HCEC 1CT (cell line): ENCODE results near the gene TCF7L2.
A peak's percentile ranks its signal among the peaks of the same experiment; 100 is the strongest.

Experiments used
- DNase-seq: peaks from one replicate; pipeline ENCODE4 v3.0.0-alpha.2; 2017

TCF7L2 gene

DNA sequence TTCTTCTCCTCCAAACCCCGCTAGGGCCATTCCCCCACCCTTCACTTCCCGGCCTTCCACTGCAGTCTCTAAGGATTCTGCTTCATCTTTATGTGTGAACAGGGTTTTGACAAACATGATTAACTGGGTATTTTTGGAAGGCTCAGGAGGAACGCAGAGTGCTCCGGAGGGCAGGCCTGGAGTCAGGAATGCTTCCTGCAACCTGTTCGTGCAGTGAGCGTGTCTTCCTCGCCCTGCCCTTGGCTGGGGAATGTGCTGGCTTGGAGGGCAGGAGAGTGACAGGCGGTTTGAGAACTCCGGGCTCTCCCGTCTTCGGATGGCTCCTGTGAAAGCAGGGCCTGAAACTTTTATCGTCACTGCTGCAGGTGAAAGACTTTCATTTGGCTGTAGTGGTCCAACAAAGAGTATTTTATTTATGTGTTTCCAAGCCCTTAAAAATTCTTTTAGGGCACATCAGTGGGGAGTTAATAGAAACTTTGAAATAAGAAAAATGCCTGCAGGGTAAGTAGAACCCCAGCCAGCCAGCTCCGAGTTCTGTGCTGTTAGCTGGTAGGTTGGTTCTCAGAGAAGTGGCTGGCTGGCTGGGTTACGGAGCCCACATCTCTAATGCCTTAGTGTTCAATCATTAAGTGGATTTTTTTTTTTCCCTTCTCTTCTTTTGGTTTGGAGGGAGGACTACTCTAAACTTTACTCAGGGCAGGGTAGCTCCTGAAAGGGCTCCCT is 51.0 kb downstream of the TCF7L2 start:
- no peak for DNase-seq

DNA sequence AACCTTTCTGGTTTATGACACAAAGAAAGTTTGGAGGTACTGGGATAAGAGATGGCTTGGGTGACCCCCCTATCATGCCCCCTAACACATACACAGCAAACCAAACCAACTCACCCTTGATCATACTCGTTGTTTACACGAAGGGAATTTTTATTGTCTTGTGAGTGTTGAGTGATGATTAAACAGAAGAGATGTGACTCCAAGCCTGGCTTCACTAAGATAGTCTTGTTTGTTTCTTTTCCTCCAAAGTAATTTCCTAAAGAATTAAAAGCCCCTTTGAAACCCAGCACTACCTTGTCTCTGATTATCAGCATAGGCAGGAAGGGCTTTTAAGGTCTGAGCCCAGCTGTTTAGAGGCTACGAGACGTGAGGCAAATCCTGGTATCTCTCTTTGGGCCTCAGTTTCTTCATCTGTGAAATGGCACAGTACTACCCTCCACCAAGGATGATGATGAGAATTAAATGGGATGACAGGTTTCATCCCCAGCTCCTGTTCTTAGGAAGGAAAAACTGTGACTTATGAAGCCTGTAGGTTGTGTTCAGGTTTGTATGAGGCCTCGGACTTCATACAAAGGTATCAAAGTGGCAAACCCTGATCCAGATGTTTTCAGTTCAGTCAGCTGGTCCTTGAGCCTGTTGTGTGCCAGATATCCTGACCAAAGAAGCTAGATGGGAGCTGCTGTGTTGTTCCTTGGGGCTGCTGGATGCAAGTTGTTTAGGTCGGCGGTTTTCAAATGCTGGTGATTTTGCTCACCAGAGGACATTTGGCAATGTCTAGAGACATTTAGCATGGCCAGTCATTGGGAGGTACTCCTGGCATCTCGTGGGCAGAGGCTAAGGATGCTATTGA is 51.8 kb downstream of the TCF7L2 start:
- peak; percentile 13 for DNase-seq

DNA sequence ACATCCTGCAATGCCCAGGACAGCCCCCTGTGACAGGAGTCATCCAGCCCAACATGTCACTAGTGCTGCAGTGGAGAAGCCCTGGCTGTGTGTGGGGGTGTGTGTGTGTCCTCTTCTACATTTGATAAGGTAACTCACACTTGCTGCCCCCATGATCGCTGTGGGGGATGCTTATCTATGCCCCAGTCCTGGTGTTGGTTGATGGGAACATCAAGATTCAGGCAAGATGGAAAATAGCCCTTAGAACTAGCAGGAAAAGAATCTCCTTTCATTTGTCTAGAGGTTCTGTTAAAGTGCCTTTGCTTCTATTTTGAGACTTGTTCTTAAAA is 52.4 kb downstream of the TCF7L2 start:
- no peak for DNase-seq

DNA sequence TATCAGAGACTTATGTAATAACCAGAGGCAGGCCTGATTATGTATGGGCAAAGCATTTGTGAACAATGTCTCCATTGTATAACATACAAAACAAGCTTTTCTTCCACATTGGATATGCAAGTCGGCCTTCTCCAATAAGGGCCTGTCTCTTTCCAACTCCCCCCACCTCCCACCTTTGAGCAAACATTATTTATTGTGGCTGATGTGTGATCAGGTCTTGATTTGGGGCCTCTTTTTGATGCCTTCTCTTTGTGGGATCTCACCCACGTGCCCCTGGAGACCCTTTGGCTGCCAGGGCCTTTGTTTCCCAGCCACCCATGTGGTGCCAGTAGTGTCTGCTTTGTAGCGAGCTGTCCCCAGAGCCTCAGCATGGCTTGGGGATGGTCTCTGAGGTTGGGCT is 53.0 kb downstream of the TCF7L2 start:
- DNase-seq = no peak

- no peak for DNase-seq
These were observed 54.1 kb downstream of the TCF7L2 start for GRCh38 chr10:113004069-113004618.

- no peak for DNase-seq
These were observed 55.3 kb downstream of the TCF7L2 start for GRCh38 chr10:113005380-113005779.

DNA sequence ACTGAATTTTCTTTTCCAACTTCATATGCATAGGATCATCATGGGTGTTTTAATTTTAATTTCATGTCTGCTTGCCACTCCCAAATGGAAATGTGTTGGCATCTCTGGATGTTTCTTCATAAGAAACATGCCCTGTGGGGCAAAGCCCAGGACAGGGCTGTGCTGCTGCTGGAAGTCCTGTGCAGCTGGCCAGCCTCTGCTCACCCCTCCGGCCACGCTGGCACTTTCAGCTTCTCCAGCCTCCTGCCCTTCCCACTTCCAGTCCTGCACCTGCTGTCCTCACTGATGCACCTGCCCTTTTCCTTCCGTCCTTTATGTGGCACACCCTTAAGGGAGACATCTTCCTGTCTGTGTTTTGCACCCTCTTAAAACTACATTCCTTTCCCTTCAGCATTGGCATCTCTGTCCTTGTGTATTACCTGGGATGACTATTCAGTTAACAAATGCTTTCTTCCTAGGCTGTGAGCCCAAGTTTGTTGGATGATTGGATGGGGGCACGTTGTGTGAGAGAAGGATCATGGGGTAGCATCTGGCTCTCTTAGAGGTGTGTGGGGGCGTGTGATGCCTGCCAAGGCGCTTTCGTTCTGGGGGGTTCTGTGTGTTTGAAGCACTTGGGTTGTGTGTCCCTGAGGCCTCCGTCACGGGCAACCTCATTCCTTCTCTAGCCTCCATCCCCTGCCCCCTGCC is 56.8 kb downstream of the TCF7L2 start:
- DNase-seq = no peak

GRCh38 chr10:113007343-113007771 is 57.3 kb downstream of the TCF7L2 start:
- DNase-seq = no peak

- no peak for DNase-seq
These were observed 57.8 kb downstream of the TCF7L2 start for GRCh38 chr10:113007821-113008220.

DNA sequence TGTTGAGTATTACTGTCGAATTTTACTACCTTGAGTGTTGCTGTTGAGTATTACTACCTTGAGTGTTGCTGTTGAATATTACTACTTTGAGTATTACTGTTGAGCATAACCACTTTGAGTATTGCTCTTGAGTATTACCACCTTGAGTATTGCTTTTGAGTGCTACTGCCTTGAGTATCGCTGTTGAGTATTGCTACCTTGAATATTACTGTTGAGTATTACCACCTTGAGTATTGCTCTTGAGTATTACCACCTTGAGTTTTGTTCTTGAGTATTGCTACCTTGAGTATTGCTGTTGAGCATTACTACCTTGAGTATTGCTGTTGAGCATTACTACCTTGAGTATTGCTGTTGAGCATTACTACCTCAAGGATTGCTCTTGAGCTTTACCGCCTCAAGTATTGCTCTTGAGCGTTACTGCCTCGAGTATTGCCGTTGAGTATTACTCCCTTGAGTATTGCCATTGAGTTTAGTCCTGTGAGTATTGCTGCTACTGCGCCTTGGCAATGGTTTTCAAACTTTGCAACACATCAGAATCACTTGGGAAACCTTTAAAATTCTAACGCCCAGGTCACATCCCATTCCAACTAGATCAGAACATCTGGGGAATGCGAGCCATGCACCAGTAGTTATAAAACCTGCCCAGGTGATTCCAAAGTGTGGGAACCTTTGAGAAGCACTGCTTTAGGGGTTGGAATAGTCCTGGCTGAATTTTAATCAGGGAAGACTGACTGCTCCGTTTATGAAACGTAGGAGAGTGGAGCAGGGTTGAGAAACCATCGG is 61.7 kb downstream of the TCF7L2 start:
- DNase-seq = no peak

DNA sequence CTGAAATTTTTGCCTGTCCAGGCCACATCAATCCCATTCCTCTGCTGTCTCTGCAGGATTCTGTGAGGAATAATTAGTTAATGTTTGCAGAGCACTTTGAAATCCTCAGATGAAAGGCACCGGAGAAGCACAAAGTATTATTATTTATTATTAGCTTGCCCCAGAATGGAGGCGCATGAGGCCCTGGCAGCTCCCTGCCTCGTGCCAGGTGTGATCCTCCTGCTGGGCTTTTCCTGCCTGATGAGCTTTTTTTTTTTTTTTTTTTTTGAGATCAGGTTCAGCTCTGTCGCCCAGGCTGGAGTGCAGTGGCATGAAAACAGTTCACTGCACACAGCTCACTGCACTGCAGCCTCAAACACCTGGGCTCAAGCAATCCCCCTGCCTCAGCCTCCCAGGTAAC is 65.2 kb downstream of the TCF7L2 start:
- no peak for DNase-seq

DNA sequence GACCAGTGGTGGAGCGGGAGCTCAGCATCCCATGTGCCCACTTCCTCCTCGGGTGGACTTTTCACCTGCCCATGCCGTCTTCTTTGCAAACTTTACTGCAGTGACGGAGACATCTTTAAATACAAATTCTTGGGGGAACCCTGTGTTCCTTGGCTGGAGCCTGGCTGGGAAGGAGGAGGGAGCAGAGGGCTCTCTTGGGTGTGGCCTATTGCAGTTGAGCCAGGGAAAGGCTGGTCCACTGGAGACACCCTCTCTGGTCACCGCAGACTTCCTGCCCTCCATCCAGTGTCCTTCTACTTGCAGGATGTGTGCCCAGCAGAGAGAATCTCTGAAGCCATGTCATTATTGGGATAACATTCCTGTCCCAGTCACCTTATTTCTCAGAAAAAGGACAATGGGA is 67.3 kb downstream of the TCF7L2 start:
- no peak for DNase-seq

DNA sequence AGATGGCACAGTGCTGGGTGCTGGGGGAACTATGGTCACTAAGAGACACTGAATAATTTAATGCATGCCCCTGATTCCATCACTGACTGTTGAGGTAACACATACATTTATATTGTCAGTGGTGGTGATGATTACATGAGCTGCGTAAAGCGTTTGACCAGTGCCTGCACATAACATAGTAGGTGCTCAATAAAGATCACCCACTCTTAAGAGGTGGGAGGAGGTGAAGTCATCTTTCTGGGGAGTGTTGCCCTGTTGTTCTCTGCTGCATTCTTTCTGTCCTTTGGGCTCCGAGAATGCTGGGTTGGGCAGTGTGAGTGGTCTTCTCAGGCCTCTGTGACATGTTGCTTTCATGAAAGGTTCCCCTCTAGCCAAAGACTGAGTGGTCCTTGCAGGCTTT is 68.0 kb downstream of the TCF7L2 start:
- no peak for DNase-seq

DNA sequence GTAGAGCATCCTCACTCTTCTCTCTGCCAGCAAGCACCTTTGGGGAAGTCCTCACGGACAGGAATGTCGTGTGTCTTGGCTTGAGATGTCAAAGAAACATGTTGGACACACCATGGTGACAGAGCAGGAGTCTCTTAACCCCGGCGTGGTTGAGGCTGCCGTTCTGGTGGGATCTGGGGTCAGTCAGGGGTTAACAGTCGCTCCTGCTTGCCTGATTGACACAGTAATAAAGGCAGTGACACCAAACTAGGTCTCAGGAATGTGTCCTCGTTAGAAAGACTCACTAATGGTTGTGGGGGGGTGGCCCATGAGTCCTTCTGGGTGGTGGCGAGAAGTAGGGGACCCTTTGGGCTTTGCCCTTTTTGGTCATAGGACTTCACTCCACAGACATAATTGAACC is 69.0 kb downstream of the TCF7L2 start:
- DNase-seq = no peak

DNA sequence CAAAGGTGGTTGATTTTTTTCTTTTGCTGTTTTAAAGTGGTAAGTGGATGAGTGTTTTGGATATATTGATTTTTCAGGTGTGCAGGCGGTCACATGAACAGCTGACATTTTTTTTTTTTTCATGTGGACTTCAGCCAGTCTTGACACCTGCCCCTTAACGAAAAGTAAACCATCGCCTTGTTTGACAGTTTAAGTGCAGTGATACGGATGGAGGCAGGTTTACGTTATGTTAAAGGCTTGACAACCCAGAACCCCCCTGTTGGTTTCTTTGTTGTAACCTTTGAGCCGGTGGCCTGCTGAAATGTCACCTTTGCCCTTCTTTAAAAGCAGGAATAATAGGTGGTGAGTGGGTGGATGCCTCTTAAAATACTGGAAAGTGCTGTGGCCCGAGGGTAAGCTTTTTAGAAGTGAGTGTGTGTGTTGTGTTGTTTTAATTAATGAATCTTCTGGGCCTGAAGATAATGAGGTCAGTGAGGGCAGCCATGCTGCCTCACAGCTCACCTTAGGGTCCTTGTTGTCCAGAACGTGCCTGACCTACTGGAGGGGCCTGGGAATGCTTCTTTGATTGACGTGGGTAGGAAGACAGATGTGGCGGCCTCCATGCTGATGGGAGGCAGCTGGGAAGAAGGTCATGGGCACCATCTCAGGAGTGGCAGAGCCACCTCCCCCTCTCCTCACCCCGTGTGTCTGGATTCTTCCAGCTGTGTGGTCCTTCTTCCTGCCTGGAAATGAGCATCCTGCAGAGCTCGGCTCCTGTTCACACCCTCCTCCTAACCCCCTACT is 69.8 kb downstream of the TCF7L2 start:
- DNase-seq = no peak

DNA sequence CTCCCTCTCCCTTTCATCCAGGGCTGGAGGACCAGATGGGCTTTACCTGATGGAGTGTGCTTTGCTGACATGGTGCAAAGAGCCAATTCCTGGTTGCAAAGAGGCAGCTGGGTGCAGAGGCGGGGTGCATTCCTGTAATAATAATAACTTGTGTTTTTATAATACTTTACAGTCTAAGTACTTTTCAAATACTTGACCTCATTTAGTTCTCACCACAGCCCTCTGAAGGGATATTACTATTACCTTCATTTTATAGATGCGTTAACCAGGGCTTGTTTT is 70.4 kb downstream of the TCF7L2 start:
- no peak for DNase-seq

DNA sequence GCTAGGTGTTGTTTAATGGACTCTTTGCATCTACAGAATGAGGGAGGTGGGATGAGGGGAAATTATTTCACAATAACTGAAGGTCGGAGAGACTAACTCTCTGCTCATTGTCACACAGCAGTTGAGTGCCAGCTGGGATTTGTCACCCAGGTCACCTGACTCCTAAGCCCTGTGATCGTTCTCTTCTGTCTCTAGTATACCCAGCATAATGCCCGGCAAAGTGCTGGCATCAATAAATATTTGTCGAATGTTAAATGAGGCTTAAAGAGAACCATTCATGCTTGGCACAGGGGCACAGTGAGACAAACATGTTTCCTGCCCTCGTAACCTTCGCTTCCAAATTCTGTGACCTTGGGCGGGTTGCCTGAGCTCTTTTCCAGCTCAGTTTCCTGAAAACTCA is 70.8 kb downstream of the TCF7L2 start:
- DNase-seq = no peak

DNA sequence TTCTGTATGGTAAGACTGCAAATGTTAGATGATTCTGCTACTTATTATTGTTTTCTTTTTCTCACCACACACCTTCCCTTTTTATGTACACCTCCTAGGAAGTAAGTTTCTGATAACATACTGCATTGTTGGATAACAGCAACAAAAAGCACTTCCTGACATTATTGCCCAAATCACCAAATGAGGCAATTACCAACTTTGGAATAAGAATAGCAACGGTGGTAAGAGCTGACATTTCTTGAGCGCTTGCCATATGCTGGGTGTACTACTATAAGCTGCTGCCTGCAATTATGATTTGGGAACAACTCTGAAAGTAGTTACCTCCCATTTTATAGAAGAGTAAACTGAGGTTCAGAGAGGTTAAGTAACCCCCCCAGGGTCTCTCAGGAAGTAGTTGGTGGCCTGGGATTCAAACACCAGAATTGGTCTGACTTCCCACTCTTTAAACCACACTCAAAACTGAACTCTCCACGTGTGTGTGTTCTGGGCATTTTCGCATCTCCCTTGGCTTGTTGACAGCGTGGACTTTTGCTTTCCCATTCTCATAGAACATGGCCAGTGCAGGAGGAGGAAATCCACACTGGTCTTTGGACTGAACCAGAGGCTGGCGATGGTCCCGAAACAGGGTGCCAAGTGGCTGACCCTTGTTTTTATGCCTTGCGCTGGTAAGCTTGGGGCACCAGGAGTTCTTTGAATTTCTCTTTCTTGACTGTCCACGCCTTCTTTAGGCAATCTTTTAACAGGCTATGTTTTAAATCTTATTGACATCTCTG is 71.4 kb downstream of the TCF7L2 start:
- DNase-seq = no peak

DNA sequence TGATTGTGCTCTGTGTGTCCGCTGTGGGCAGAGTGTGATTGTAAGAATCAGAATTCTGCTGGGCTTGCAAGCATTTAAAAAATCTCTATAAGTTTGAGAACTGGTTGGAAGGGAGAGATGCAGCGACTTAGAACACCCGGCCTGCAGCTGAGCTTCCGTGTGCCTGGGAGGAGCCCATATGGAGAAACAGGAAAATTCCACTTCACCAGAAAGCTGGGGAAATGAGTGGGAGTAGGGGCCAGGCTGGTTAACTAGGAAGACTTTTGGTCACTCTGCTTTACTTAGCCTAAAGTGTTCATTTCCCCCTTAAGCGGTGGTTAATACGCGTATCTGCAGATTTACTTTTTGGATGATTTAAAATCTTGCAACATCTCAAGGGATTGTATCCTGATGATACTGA is 72.2 kb downstream of the TCF7L2 start:
- no peak for DNase-seq

GRCh38 chr10:113023017-113023416 is 73.0 kb downstream of the TCF7L2 start:
- no peak for DNase-seq

- DNase-seq = no peak
These were observed 74.9 kb downstream of the TCF7L2 start for GRCh38 chr10:113024930-113025329.
